ENCODE measurements around the gene ELK3.
"Not testable (repeated sequence)": the region's sequence is repeated elsewhere in the genome, so short reads cannot be mapped to it uniquely, and the experiment has no call there.

Gene ELK3

DNA sequence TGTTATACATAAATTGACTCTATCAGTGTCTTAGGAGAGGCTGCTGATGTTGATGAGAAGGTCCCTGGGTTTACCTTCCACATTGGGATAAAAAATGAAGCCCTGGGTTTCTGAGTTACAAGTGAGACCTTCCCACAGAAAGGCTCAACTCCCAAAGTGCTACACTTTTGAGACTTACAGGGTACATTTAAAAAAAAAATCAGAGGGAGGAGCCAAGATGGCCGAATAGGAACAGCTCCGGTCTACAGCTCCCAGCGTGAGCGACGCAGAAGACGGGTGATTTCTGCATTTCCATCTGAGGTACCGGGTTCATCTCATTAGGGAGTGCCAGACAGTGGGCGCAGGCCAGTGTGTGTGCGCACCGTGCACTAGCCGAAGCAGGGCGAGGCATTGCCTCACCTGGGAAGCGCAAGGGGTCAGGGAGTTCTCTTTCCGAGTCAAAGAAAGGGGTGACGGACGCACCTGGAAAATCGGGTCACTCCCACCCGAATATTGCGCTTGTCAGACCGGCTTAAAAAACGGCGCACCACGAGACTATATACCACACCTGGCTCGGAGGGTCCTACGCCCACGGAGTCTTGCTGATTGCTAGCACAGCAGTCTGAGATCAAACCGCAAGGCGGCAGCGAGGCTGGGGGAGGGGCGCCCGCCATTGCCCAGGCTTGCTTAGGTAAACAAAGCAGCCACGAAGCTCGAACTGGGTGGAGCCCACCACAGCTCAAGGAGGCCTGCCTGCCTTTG lies 121.7 kb downstream of the ELK3 start:
- DNase-seq: not testable (repeated sequence)

DNA sequence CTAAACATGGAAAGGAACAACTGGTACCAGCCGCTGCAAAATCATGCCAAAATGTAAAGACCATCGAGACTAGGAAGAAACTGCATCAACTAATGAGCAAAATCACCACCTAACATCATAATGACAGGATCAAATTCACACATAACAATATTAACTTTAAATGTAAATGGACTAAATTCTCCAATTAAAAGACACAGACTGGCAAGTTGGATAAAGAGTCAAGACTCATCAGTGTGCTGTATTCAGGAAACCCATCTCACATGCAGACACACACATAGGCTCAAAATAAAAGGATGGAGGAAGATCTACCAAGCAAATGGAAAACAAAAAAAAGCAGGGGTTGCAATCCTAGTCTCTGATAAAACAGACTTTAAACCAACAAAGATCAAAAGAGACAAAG lies 123.6 kb downstream of the ELK3 start:
- DNase-seq: not testable (repeated sequence)
